ENCODE results near the gene DMP1. TPM values are rescaled to one million over a fixed set of nuclear protein-coding genes. Genes with fewer than 3 reads are reported as not detected.

Gene DMP1
- total RNA-seq, 4 donors from 2014 or later = not detected

DNA sequence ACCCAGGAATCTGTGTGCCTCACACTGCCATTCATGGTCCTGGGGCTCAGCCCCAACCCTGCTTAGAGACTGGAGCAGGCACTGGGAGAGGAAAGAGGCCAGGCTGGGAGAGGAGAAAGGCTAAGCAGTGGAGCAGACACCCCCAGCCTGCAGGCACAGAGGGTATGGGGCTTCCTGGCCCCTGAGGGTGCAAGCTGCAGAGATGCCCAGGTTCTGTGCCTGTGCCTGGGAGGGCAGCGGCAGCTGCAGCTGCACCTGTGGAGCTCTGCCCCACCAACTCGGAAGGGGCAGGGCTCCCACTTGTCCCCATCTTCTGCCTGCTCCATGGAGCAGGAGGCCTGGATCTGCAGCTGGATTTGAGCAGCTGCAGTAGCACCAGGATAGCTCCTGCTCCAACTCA lies 47.9 kb downstream of the DMP1 start:
- no CpG with 5 or more reads among the region's 2 CpGs for WGBS
- no peak for DNase-seq (ENCODE audit: low spot score in 2 of 2)
- Histone ChIP-seq H3K27ac (no peak overlapping the region), H3K4me3 (no peak overlapping the region), H3K36me3 (no peaks in the 10 kb centered on the region), H3K27me3 (no peaks in the 10 kb centered on the region), H3K4me1 (no peaks in the 10 kb centered on the region), H3K9me3 (no peaks in the 10 kb centered on the region)
- TF ChIP-seq POLR2A (IDR thresholded peaks at IDR 0.05) (no peak), POLR2AphosphoS5 (IDR thresholded peaks at IDR 0.05) (no peak), EP300 (IDR thresholded peaks at IDR 0.05) (no peak)
- TF ChIP-seq, protein P1, sequence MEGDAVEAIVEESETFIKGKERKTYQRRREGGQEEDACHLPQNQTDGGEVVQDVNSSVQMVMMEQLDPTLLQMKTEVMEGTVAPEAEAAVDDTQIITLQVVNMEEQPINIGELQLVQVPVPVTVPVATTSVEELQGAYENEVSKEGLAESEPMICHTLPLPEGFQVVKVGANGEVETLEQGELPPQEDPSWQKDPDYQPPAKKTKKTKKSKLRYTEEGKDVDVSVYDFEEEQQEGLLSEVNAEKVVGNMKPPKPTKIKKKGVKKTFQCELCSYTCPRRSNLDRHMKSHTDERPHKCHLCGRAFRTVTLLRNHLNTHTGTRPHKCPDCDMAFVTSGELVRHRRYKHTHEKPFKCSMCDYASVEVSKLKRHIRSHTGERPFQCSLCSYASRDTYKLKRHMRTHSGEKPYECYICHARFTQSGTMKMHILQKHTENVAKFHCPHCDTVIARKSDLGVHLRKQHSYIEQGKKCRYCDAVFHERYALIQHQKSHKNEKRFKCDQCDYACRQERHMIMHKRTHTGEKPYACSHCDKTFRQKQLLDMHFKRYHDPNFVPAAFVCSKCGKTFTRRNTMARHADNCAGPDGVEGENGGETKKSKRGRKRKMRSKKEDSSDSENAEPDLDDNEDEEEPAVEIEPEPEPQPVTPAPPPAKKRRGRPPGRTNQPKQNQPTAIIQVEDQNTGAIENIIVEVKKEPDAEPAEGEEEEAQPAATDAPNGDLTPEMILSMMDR (IDR thresholded peaks at IDR 0.05) = no peak

DNA sequence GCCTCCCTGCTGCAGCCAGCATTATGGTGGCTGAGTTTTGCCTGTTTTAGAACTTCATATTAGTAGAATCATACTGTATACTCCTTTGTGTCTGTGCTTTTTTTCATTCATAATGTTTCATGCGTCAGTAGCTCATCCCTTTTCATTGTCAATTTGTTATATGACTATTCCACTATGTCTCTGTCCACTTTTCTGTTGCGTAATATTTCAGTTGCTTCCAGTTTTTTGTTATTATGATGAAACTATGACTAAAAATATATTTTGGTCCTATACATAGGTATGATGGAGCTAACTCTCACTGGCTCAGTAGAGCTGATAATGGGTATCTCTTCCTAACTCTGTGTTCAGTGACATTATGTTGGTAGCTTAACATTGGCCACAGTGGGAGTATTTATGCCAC lies 48.3 kb downstream of the DMP1 start:
- no peaks in the 10 kb centered on the region for H3K9me3 ChIP-seq
- TF ChIP-seq POLR2AphosphoS5 (IDR thresholded peaks at IDR 0.05) = no peak
- no peak for TF ChIP-seq POLR2A (IDR thresholded peaks at IDR 0.05)
- TF ChIP-seq EP300 (IDR thresholded peaks at IDR 0.05) = no peak
- TF ChIP-seq, protein P1 (IDR thresholded peaks at IDR 0.05) = no peak
- 98% methylated on average over 2 of the region's 2 CpGs for WGBS
- no peak overlapping the region for H3K27ac ChIP-seq
- H3K4me3 ChIP-seq = no peak overlapping the region
- no peaks in the 10 kb centered on the region for H3K4me1 ChIP-seq
- no peaks in the 10 kb centered on the region for H3K36me3 ChIP-seq
- DNase-seq (ENCODE audit: low spot score in 2 of 2) = no peak
- H3K27me3 ChIP-seq = no peaks in the 10 kb centered on the region

DNA sequence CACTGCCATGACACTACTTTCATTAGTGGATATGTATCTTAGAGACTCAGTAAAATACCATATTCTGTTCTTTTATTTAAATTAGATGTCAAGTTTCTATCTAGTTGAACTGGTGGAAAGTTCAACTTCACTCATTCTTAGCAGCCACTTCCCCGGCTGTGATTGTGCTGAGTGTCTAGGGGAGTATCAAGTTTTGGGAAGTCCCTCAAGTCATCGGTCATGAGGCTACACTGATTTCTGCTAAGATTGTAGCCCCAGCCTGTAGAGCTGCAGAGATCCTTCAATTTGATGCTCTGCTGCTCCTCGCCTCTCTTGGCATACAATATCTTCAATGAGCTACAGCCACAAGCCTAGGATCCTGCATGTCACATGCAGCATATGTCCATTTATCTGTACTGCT lies 53.9 kb downstream of the DMP1 start:
- 87% methylated on average over 3 of the region's 3 CpGs for WGBS

DNA sequence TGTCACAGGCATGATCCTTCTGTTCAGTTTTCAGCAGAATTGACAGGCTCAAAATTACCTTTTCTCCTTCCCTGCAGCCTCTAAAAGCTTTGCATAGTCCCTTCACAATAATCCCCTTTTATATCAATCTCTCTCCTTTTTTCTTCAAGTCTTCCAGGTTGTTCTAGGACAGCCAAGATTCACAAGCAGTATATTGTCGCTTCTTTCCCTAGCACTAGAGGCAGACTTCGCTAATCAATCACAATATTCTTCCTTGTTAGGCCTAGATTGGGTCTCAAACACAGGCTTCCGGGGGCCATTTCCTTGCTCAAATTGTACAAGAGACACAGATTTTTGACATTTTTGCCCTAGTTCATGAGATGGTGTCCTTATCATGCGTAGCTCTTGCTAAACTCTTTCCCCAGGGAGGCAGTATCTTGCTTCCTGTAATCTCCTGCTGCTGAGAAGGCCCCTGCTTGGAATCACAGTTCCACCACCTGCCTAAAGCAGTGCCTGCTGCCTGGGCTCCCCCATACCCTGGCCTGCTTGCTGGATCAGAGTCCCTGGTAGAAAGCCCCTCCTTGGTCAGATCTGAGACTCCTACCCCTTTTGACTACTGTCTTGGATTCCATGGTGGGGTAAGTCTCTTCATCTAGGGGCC lies 57.3 kb downstream of the DMP1 start:
- H3K36me3 ChIP-seq = no peaks in the 10 kb centered on the region
- 95% methylated on average over 3 of the region's 4 CpGs for WGBS
- TF ChIP-seq POLR2AphosphoS5 (IDR thresholded peaks at IDR 0.05) (no peak), POLR2A (IDR thresholded peaks at IDR 0.05) (no peak), EP300 (IDR thresholded peaks at IDR 0.05) (no peak)
- TF ChIP-seq, protein P1 (IDR thresholded peaks at IDR 0.05) = no peak
- DNase-seq (ENCODE audit: low spot score in 2 of 2) = no peak
- H3K9me3 ChIP-seq = no peaks in the 10 kb centered on the region
- no peak overlapping the region for H3K4me3 ChIP-seq
- no peaks in the 10 kb centered on the region for H3K4me1 ChIP-seq
- H3K27me3 ChIP-seq = no peaks in the 10 kb centered on the region
- H3K27ac ChIP-seq = no peak overlapping the region

More for the DNA sequence above, 53.9 kb downstream of the DMP1 start:
- Histone ChIP-seq H3K36me3 (no peaks in the 10 kb centered on the region), H3K4me1 (no peaks in the 10 kb centered on the region), H3K9me3 (no peaks in the 10 kb centered on the region), H3K27ac (no peak overlapping the region), H3K4me3 (no peak overlapping the region), H3K27me3 (no peaks in the 10 kb centered on the region)
- TF ChIP-seq, protein P1 (IDR thresholded peaks at IDR 0.05) = no peak
- no peak for TF ChIP-seq POLR2AphosphoS5 (IDR thresholded peaks at IDR 0.05)
- no peak for DNase-seq (ENCODE audit: low spot score in 2 of 2)

Other genes starting within 250 kb of the DMP1 start
- 10 to 100 TPM; 11.9 to 31.5 (median 15.6) TPM for gene NUDT9, start 227.7 kb upstream of the DMP1 start, total RNA-seq
- 100 to 1,000 TPM in 2 of 4 donors, 10 to 100 TPM in 2; 62.3 to 124 (median 84.0) TPM for gene SPARCL1, start 120.9 kb upstream of the DMP1 start, total RNA-seq
- gene DSPP, start 41.8 kb upstream of the DMP1 start, total RNA-seq = not detected
- not detected for gene IBSP, start 149.3 kb downstream of the DMP1 start, total RNA-seq
- gene MEPE, start 182.7 kb downstream of the DMP1 start, total RNA-seq = not detected

Data from suprapubic skin (tissue), 4 donors.